HepG2 (cell line): ENCODE data around the gene SEPHS2. TPM values are rescaled to one million over a fixed set of nuclear protein-coding genes. Genes with fewer than 3 reads are reported as not detected.

ENCODE experiments used
- ASH2L ChIP-seq: fragments of 300-600, 200-600 bp; sonication (generic); IDR thresholded peaks from 2 replicates; pipeline ENCODE4 v1.7.0; 2017; ENCODE audit warnings: low read depth, mild to moderate bottlenecking, moderate library complexity, mixed read lengths, low read length; ENCODE audit not compliant: insufficient read length
- BCLAF1 ChIP-seq: fragments of 450-650 bp; IDR thresholded peaks from 2 replicates; pipeline ENCODE4 v1.6.1; 2017; ENCODE audit warnings: mild to moderate bottlenecking
- GTF2F1 ChIP-seq: fragments of 150-350 bp; IDR thresholded peaks from 2 replicates; pipeline ENCODE4 v1.6.1; 2014; ENCODE audit warnings: low read length
- HOMEZ ChIP-seq: IDR thresholded peaks from 2 replicates; pipeline ENCODE4 v1.6.1; 2016; ENCODE audit warnings: low read depth
- MED1 ChIP-seq: sonication (generic); formaldehyde crosslinking; IDR thresholded peaks from 2 replicates; pipeline ENCODE4 v1.4.0; 2020; ENCODE audit warnings: missing genetic modification reagents
- NFATC3 ChIP-seq: sonication (generic); formaldehyde crosslinking; IDR thresholded peaks from 2 replicates; pipeline ENCODE4 v1.5.1; 2020; ENCODE audit warnings: mild to moderate bottlenecking, missing genetic modification reagents
- NFKB2 ChIP-seq: sonication (generic); formaldehyde crosslinking; IDR thresholded peaks from 2 replicates; pipeline ENCODE4 v1.4.0; 2020; ENCODE audit warnings: missing genetic modification reagents, borderline replicate concordance
- SMAD1 ChIP-seq: sonication (generic); formaldehyde crosslinking; IDR thresholded peaks from 2 replicates; pipeline ENCODE4 v1.4.0; 2020; ENCODE audit warnings: missing genetic modification reagents, low read depth, mild to moderate bottlenecking, borderline replicate concordance
- ZBTB40 ChIP-seq, 2 experiments: fragments of 450-650 bp in 1 of 2; sonication (generic) in 1 of 2; formaldehyde crosslinking in 1 of 2; IDR thresholded peaks; 2 replicates each; pipeline versions ENCODE4 v1.6.1 to v1.8.0; 2016 to 2022; ENCODE audit warnings: antibody characterized with exemption in 1 of 2, mild to moderate bottlenecking in 1 of 2, missing genetic modification reagents in 1 of 2
- ZNF124 ChIP-seq: sonication (generic); formaldehyde crosslinking; IDR thresholded peaks from 2 replicates; pipeline ENCODE4 v1.4.0; 2020; ENCODE audit warnings: missing genetic modification reagents
- ZNF460 ChIP-seq: sonication (generic); formaldehyde crosslinking; IDR thresholded peaks from 2 replicates; pipeline ENCODE4 v1.5.1; 2020; ENCODE audit warnings: missing genetic modification reagents, mild to moderate bottlenecking, borderline replicate concordance
- ZNF773 ChIP-seq: sonication (generic); formaldehyde crosslinking; IDR thresholded peaks from 2 replicates; pipeline ENCODE4 v1.4.0; 2020; ENCODE audit warnings: missing genetic modification reagents, borderline replicate concordance
- ZNF788 ChIP-seq: sonication (generic); formaldehyde crosslinking; IDR thresholded peaks from 2 replicates; pipeline ENCODE4 v1.5.0; 2020; ENCODE audit warnings: mild to moderate bottlenecking, missing genetic modification reagents, borderline replicate concordance
- polyA plus RNA-seq, 8 experiments: library from polyadenylated mRNA; depleted of rRNA in 3 of 8; stranded (reverse) in 7 of 8; unstranded in 1 of 8; fragments of >200 nt; fragmentation: Illumina TruSeq in 4 of 8; extraction: Trizol in 4 of 8; gene quantifications; 2 replicates each; pipeline versions ENCODE4 v1.2.1 to v1.2.3, GENCODE V29; 2011 to 2016; ENCODE audit warnings: low read depth in 4 of 8, missing spikeins in 1 of 8, mixed read lengths in 1 of 8; ENCODE audit not compliant: insufficient read depth in 1 of 8
- total RNA-seq, 5 experiments: library from RNA; depleted of rRNA; stranded (reverse); fragments of >200 nt; fragmentation: Illumina TruSeq; extraction: Trizol; gene quantifications; 2 replicates each; pipeline ENCODE4 v1.2.3, GENCODE V29; 2016; ENCODE audit warnings: low read depth in 1 of 5
- TF ChIP-seq, protein P1 (sequence below): sonication (generic); formaldehyde crosslinking; IDR thresholded peaks from 2 replicates; pipeline ENCODE4 v1.4.0; 2020; ENCODE audit warnings: missing genetic modification reagents

Gene SEPHS2
- total and polyA plus RNA-seq, 2 of the 13 experiments (the other 11 are each of a cell fraction or from before 2014, with no cell fraction given) = 20.7 to 127 TPM

DNA sequence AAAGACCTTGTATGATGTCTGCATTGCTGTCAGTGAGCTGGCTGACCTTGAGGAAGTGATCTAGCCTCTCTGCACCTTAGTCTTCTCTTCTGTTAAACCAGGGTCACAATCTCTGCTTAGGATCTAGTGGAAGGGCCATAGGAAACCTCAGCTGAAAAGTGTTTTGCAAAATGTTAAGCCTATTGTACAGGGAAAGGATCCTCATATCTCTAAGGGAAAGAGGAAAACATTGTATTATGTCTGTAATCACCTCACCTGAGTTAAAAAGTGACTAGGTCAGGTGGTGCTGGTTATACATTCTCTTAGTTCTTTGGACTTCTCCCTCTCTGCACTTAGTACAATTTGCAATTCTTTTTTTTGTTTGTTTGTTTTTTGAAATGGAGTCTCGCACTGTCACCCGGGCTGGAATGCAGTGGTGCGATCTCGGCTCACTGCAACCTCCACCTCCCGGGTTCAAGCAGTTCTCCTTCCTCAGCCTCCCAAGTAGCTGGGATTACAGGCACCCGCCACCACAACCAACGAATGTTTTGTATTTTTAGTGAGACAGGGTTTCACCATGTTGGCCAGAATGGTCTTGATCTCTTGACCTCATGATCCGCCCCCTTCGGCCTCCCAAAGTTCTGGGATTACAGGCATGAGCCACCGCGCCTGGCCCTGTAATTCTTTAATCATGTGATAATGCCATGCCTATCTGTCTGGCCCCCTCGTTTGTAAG, 2.0 kb upstream of the SEPHS2 start (continued):
- no peak for TF ChIP-seq BCLAF1
- TF ChIP-seq ZBTB40 (IDR thresholded peaks at IDR 0.05) = no peak
- peak; percentile 76 for TF ChIP-seq ZBTB40 (CRISPR knock-in tag; IDR thresholded peaks at IDR 0.05)
- peak; percentile 71; the same call in 1 of the 2 replicates for TF ChIP-seq ZNF124
- TF ChIP-seq ASH2L = peak; percentile 91
- peak; percentile 99 for TF ChIP-seq ZNF460 (CRISPR knock-in tag)
- no peak for TF ChIP-seq GTF2F1
- TF ChIP-seq, protein P1, sequence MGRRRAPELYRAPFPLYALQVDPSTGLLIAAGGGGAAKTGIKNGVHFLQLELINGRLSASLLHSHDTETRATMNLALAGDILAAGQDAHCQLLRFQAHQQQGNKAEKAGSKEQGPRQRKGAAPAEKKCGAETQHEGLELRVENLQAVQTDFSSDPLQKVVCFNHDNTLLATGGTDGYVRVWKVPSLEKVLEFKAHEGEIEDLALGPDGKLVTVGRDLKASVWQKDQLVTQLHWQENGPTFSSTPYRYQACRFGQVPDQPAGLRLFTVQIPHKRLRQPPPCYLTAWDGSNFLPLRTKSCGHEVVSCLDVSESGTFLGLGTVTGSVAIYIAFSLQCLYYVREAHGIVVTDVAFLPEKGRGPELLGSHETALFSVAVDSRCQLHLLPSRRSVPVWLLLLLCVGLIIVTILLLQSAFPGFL (CRISPR knock-in tag) = no peak
- no peak for TF ChIP-seq NFKB2 (CRISPR knock-in tag)
- TF ChIP-seq MED1 = peak; percentile 88
- no peak; the same call in 1 of the 2 replicates for TF ChIP-seq SMAD1 (CRISPR knock-in tag)
- no peak for TF ChIP-seq ZNF773 (CRISPR knock-in tag)
- no peak for TF ChIP-seq NFATC3 (CRISPR knock-in tag)
- peak; percentile 58; the same call in 1 of the 2 replicates for TF ChIP-seq ZNF788 (CRISPR knock-in tag)
- peak; percentile 48; the same call in 1 of the 2 replicates for TF ChIP-seq HOMEZ (CRISPR knock-in tag)
